Measurements from ENCODE around the gene KRTAP4-11. TPM values are rescaled to one million over a fixed set of nuclear protein-coding genes. Genes with fewer than 3 reads are reported as not detected.
"Not testable (repeated sequence)": the region's sequence is repeated elsewhere in the genome, so short reads cannot be mapped to it uniquely, and the experiment has no call there.

The KRTAP4-11 gene
- total RNA-seq, 1 donor = not detected

DNA sequence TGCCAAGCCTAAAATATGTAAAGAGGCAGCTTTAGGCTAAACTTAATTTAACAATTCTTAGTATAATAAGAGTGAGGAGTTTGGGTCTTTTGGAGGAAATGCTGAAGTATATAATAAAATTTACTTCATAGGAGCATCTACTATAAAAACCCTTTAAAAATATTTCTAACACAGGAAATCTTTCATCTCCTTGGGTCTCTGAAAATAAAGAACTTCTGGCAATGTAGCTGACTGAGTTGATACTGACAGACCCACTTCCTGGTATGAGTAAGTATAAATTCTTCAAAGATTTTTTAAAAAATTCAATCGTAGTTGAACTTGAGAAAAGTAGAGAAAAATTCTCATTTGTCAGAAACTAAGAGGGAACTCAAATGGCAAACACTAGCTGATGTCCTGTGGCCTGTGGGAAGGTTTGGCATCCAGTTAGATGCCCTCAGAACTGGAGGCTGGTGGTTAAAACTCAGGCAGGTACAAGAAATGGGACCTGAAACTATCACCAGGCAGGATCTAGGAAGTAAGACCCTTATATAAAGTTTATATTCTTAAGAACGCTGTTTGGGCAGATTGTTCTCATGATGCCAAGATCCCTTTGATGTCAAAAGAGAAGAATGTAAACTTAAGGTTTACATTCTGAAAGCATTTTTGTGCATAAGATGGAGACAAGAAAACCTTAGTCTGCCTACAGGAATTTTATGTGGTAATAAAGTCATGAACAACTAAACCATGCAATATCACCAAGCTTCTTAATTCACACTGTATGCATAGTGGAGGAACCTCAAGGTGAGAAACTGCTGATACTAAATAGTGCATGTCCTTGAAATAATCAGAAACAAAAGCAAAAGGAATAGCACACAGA lies 15.9 kb upstream of the KRTAP4-11 start:
- no peak for DNase-seq (ENCODE audit: low read depth)
- TF ChIP-seq, protein P1, sequence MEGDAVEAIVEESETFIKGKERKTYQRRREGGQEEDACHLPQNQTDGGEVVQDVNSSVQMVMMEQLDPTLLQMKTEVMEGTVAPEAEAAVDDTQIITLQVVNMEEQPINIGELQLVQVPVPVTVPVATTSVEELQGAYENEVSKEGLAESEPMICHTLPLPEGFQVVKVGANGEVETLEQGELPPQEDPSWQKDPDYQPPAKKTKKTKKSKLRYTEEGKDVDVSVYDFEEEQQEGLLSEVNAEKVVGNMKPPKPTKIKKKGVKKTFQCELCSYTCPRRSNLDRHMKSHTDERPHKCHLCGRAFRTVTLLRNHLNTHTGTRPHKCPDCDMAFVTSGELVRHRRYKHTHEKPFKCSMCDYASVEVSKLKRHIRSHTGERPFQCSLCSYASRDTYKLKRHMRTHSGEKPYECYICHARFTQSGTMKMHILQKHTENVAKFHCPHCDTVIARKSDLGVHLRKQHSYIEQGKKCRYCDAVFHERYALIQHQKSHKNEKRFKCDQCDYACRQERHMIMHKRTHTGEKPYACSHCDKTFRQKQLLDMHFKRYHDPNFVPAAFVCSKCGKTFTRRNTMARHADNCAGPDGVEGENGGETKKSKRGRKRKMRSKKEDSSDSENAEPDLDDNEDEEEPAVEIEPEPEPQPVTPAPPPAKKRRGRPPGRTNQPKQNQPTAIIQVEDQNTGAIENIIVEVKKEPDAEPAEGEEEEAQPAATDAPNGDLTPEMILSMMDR (IDR thresholded peaks at IDR 0.05; ENCODE audit: insufficient read depth, low read length) = no peak
- H3K4me3 ChIP-seq (ENCODE audit: low read depth, low read length) = no peak overlapping the region

- DNase-seq (ENCODE audit: low read depth) = peak; percentile 10
- TF ChIP-seq, protein P1 (IDR thresholded peaks at IDR 0.05; ENCODE audit: insufficient read depth, low read length) = no peak
- H3K4me3 ChIP-seq (ENCODE audit: low read depth, low read length) = no peak overlapping the region
These were observed 13.8 kb upstream of the KRTAP4-11 start for GRCh38 chr17:41131979-41132378.

GRCh38 chr17:41127371-41127770 lies 9.2 kb upstream of the KRTAP4-11 start:
- TF ChIP-seq, protein P1 (IDR thresholded peaks at IDR 0.05; ENCODE audit: insufficient read depth, low read length) = no peak
- DNase-seq (ENCODE audit: low read depth) = no peak
- H3K4me3 ChIP-seq (ENCODE audit: low read depth, low read length) = no peak overlapping the region

- no peak overlapping the region for H3K4me3 ChIP-seq (ENCODE audit: low read depth, low read length)
- TF ChIP-seq, protein P1 (IDR thresholded peaks at IDR 0.05; ENCODE audit: insufficient read depth, low read length) = no peak
- DNase-seq (ENCODE audit: low read depth) = no peak
These were observed 8.2 kb upstream of the KRTAP4-11 start for GRCh38 chr17:41126412-41126811.

GRCh38 chr17:41125064-41125463 lies 6.9 kb upstream of the KRTAP4-11 start:
- TF ChIP-seq, protein P1 (IDR thresholded peaks at IDR 0.05; ENCODE audit: insufficient read depth, low read length) = no peak
- no peak for DNase-seq (ENCODE audit: low read depth)
- no peak overlapping the region for H3K4me3 ChIP-seq (ENCODE audit: low read depth, low read length)

- not testable (repeated sequence) for DNase-seq (ENCODE audit: low read depth); H3K4me3 ChIP-seq (ENCODE audit: low read depth, low read length)
These were observed 5.8 kb upstream of the KRTAP4-11 start, which contains the start of gene KRTAP4-12 for GRCh38 chr17:41123991-41124371. Gene KRTAP4-12 (minus strand): TSS chr17:41124182. CDS start chr17:41124122, 60 bp downstream.

- not testable (repeated sequence) for H3K4me3 ChIP-seq (ENCODE audit: low read depth, low read length)
These were observed 5.3 kb upstream of the KRTAP4-11 start for GRCh38 chr17:41123292-41123990.

More at GRCh38 chr17:41123292-41123990, 5.3 kb upstream of the KRTAP4-11 start:
- DNase-seq (ENCODE audit: low read depth) = not testable (repeated sequence)

Data from fibroblast of the aortic adventitia (primary cell).